ENCODE data around the gene HEXD. TPM values are rescaled to one million over a fixed set of nuclear protein-coding genes. Genes with fewer than 3 reads are reported as not detected.

Gene HEXD
- total RNA-seq, 1 donor: 9.4 TPM

DNA sequence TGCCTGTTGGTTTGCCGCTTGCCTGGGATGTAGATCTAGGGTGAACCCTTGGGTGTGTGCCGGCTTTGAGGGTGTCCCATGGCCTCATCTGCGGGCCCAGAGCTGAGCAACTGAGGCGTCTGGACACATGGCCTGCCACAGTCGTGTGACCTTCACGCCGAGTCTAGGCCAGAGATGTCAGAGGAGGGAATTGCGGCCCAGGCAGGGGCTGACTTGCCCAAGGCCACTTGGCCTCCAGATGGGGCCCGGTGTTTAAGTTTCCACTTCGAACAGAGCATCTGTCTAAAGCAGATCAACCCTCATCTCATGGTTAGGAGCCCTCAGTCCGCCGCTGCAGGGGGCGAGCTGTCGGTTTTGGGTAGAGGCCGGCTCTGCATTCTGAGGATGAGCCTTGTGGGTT is 73.4 kb downstream of the HEXD start:
- H3K4me3 ChIP-seq (ENCODE audit: low read depth, low read length): no peak overlapping the region
- TF ChIP-seq, protein P1, sequence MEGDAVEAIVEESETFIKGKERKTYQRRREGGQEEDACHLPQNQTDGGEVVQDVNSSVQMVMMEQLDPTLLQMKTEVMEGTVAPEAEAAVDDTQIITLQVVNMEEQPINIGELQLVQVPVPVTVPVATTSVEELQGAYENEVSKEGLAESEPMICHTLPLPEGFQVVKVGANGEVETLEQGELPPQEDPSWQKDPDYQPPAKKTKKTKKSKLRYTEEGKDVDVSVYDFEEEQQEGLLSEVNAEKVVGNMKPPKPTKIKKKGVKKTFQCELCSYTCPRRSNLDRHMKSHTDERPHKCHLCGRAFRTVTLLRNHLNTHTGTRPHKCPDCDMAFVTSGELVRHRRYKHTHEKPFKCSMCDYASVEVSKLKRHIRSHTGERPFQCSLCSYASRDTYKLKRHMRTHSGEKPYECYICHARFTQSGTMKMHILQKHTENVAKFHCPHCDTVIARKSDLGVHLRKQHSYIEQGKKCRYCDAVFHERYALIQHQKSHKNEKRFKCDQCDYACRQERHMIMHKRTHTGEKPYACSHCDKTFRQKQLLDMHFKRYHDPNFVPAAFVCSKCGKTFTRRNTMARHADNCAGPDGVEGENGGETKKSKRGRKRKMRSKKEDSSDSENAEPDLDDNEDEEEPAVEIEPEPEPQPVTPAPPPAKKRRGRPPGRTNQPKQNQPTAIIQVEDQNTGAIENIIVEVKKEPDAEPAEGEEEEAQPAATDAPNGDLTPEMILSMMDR (IDR thresholded peaks at IDR 0.05; ENCODE audit: insufficient read depth, low read length): no peak
- DNase-seq (ENCODE audit: low read depth): no peak

Small RNA genes lying within 50 kb of the gene (small RNA-seq; reads per million reads assigned to genes)
- gene RF00019: not detected

Other genes starting within 250 kb of the HEXD start
- gene CCDC57, start 205.5 kb upstream of the HEXD start, total RNA-seq (ENCODE audit: low replicate concordance): 15.2 and 37.4 TPM in 2 replicates
- 13.0 and 44.6 TPM in 2 replicates for gene SLC16A3, start 189.3 kb upstream of the HEXD start, total RNA-seq (ENCODE audit: low replicate concordance)
- gene CSNK1D, start 144.6 kb upstream of the HEXD start, total RNA-seq (ENCODE audit: low replicate concordance): 28.9 and 52.7 TPM in 2 replicates
- not detected in 2 replicates for gene CD7, start 100.7 kb upstream of the HEXD start, total RNA-seq (ENCODE audit: low replicate concordance)
- gene SECTM1, start 84.6 kb upstream of the HEXD start, total RNA-seq (ENCODE audit: low replicate concordance): 9.8 and 34.2 TPM in 2 replicates
- not detected in 2 replicates for gene TEX19, start 59.1 kb upstream of the HEXD start, total RNA-seq (ENCODE audit: low replicate concordance)
- not detected in 2 replicates for gene UTS2R, start 46.6 kb upstream of the HEXD start, total RNA-seq (ENCODE audit: low replicate concordance)
- gene OGFOD3, start 239 bp downstream of the HEXD start, total RNA-seq (ENCODE audit: low replicate concordance): 18.7 and 80.2 TPM in 2 replicates
- gene CYBC1, start 32.4 kb downstream of the HEXD start, total RNA-seq (ENCODE audit: low replicate concordance): 46.4 and 119 TPM in 2 replicates
- gene NARF, start 40.4 kb downstream of the HEXD start, total RNA-seq (ENCODE audit: low replicate concordance): 27.9 and 35.0 TPM in 2 replicates
- gene FOXK2, start 101.4 kb downstream of the HEXD start, total RNA-seq (ENCODE audit: low replicate concordance): 7.3 and 28.2 TPM in 2 replicates
- gene WDR45B, start 230.1 kb downstream of the HEXD start, total RNA-seq (ENCODE audit: low replicate concordance): 32.0 and 47.0 TPM in 2 replicates